ENCODE data around the gene MOGAT3. TPM values are rescaled to one million over a fixed set of nuclear protein-coding genes. Genes with fewer than 3 reads are reported as not detected.

The MOGAT3 gene
- total and polyA plus RNA-seq, 4 donors, result not detected

GRCh38 chr7:101235050-101235449 lies 34.2 kb upstream of the MOGAT3 start:
- peaks cover 0 to 28% (median 8%) of the 10 kb centered on the region in 4 donors for H3K36me3 ChIP-seq (ENCODE audit: control insufficient read depth in 4 of 4, insufficient read depth in 4 of 4, low read length in 4 of 4)
- TF ChIP-seq, protein P1, sequence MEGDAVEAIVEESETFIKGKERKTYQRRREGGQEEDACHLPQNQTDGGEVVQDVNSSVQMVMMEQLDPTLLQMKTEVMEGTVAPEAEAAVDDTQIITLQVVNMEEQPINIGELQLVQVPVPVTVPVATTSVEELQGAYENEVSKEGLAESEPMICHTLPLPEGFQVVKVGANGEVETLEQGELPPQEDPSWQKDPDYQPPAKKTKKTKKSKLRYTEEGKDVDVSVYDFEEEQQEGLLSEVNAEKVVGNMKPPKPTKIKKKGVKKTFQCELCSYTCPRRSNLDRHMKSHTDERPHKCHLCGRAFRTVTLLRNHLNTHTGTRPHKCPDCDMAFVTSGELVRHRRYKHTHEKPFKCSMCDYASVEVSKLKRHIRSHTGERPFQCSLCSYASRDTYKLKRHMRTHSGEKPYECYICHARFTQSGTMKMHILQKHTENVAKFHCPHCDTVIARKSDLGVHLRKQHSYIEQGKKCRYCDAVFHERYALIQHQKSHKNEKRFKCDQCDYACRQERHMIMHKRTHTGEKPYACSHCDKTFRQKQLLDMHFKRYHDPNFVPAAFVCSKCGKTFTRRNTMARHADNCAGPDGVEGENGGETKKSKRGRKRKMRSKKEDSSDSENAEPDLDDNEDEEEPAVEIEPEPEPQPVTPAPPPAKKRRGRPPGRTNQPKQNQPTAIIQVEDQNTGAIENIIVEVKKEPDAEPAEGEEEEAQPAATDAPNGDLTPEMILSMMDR (IDR thresholded peaks at IDR 0.05; ENCODE audit: control extremely low read depth, extremely low read depth), result no peak
- WGBS, 2 donors, result 73 to 82% methylated on average over 11 of the region's 11 CpGs
- H3K9me3 ChIP-seq (ENCODE audit: control insufficient read depth in 4 of 4, insufficient read depth in 3 of 4, low read length in 3 of 4), result no peaks in the 10 kb centered on the region
- no peak overlapping the region for H3K9ac ChIP-seq (ENCODE audit: insufficient read depth in 1 of 2, low read length in 2 of 2)
- H3K4me1 ChIP-seq (ENCODE audit: control insufficient read depth in 5 of 5, insufficient read depth in 5 of 5, low read length in 5 of 5), result peaks cover 0 to 18% (median 13%) of the 10 kb centered on the region in 5 donors
- no peak overlapping the region for H3K4me3 ChIP-seq
- DNase-seq, result no peak
- H3K27me3 ChIP-seq (ENCODE audit: control insufficient read depth in 3 of 3, insufficient read depth in 3 of 3, low read length in 2 of 3), result no peaks in the 10 kb centered on the region
- no peak for ATAC-seq (ENCODE audit: insufficient read depth, low FRiP score)
- peak overlapping the region in 1 of 2 donors; percentile 34 for H3K27ac ChIP-seq (ENCODE audit: low read depth in 1 of 2, low read length in 1 of 2)

GRCh38 chr7:101234636-101235035 lies 33.8 kb upstream of the MOGAT3 start:
- TF ChIP-seq, protein P1 (IDR thresholded peaks at IDR 0.05; ENCODE audit: control extremely low read depth, extremely low read depth), result no peak
- Histone ChIP-seq H3K9ac (ENCODE audit: insufficient read depth in 1 of 2, low read length in 2 of 2) (no peak overlapping the region), H3K36me3 (ENCODE audit: control insufficient read depth in 4 of 4, insufficient read depth in 4 of 4, low read length in 4 of 4) (peaks cover 0 to 25% (median 8%) of the 10 kb centered on the region in 4 donors), H3K4me3 (no peak overlapping the region), H3K27me3 (ENCODE audit: control insufficient read depth in 3 of 3, insufficient read depth in 3 of 3, low read length in 2 of 3) (no peaks in the 10 kb centered on the region), H3K9me3 (ENCODE audit: control insufficient read depth in 4 of 4, insufficient read depth in 3 of 4, low read length in 3 of 4) (no peaks in the 10 kb centered on the region), H3K27ac (ENCODE audit: low read depth in 1 of 2, low read length in 1 of 2) (peak overlapping the region in 1 of 2 donors; percentile 34), H3K4me1 (ENCODE audit: control insufficient read depth in 5 of 5, insufficient read depth in 5 of 5, low read length in 5 of 5) (peaks cover 0 to 18% (median 13%) of the 10 kb centered on the region in 5 donors)
- ATAC-seq (ENCODE audit: insufficient read depth, low FRiP score), result no peak
- DNase-seq, result no peak
- WGBS, 2 donors, result 85 to 89% methylated on average over 5 of the region's 5 CpGs

DNA sequence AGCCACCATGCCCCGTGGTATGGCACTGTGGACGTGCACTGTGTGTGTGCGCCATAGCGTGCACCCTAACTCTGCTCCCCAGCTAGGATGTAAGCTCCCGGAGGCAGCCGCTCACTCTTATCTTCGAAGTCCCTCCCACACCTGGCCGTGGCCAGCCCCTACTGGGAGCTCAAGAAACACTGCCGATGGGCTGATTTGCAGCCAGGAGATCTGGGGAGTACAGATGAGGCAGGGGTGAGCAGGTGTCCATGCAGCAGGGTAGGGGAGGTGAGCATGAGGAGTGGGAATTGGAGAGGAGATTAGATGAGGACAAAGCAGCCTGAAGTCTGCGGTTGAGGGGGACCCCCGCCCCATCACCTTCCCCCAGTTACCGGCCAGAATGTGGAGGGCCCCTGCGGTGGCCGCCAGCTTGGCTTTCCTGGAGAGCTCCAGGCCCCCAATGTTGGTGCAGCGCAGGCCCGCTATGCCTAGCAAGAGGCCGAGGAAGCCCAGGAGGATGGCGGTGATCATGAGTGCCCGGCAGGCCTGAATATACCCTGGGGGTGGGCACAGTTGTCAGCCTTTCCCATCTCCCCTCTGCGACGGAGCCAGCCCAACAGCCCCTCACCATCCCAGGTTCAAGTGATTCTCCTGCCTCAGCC lies 33.2 kb upstream of the MOGAT3 start:
- DNase-seq, result no peak
- 88 to 93% methylated on average over 21 of the region's 21 CpGs for WGBS, 2 donors

More for the DNA sequence above, 33.2 kb upstream of the MOGAT3 start:
- ATAC-seq (ENCODE audit: insufficient read depth, low FRiP score), result no peak
- TF ChIP-seq, protein P1 (IDR thresholded peaks at IDR 0.05; ENCODE audit: control extremely low read depth, extremely low read depth), result no peak
- H3K36me3 ChIP-seq (ENCODE audit: control insufficient read depth in 4 of 4, insufficient read depth in 4 of 4, low read length in 4 of 4), result peaks cover 3 to 22% (median 8%) of the 10 kb centered on the region in 4 donors
- H3K9ac ChIP-seq (ENCODE audit: insufficient read depth in 1 of 2, low read length in 2 of 2), result no peak overlapping the region
- peaks cover 0 to 18% (median 13%) of the 10 kb centered on the region in 5 donors for H3K4me1 ChIP-seq (ENCODE audit: control insufficient read depth in 5 of 5, insufficient read depth in 5 of 5, low read length in 5 of 5)
- no peaks in the 10 kb centered on the region for H3K27me3 ChIP-seq (ENCODE audit: control insufficient read depth in 3 of 3, insufficient read depth in 3 of 3, low read length in 2 of 3)
- no peak overlapping the region for H3K27ac ChIP-seq (ENCODE audit: low read depth in 1 of 2, low read length in 1 of 2)
- no peaks in the 10 kb centered on the region for H3K9me3 ChIP-seq (ENCODE audit: control insufficient read depth in 4 of 4, insufficient read depth in 3 of 4, low read length in 3 of 4)
- no peak overlapping the region for H3K4me3 ChIP-seq

Data from lung (tissue), 12 donors.